ENCODE measurements around the gene GHDC.

DNA sequence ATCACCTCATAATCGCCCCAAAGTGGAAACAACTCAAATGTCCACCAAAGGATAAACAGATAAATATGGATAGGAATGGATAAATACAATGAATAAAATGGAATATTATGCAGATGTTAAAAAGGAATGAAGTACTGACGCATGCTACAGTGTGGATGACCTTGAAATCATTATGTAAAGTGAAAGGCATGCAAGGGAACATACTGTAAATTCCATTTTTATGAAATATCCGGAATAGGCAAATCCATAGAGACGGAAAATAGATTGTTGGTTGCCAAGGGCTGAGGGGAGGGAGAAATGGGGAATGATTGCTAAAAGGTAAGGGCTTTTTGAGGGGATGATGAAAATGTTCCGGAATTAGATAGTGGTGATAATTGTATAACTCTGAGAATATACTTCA is 45.9 kb upstream of the GHDC start:
- TF ChIP-seq GATA2 (IDR thresholded peaks at IDR 0.05; ENCODE audit: low read depth, low read length): no peak
- no peak for TF ChIP-seq GATA3 (IDR thresholded peaks at IDR 0.05; ENCODE audit: low read depth, low read length)
